ENCODE measurements around the gene FAAH.

- TF ChIP-seq CTCF (conservative IDR thresholded peaks at IDR 0.05 in 1 of 2, IDR thresholded peaks at IDR 0.05 in 1 of 2; ENCODE audit: low read depth in 1 of 2, low read length in 2 of 2) = no peak
- no peak for TF ChIP-seq EZH2 (IDR thresholded peaks at IDR 0.05; ENCODE audit: low read length, missing control alignments)
Measured at GRCh38 chr1:46425726-46426125, 31.6 kb downstream of the FAAH start.
